ENCODE results near the gene PRR36.

The PRR36 gene

GRCh38 chr19:7873304-7874075 is 700 bp downstream of the PRR36 start:
- no peaks in the 10 kb centered on the region; the same call in 1 of the 2 replicates for H3K4me1 ChIP-seq (ENCODE audit: insufficient read depth, low read length)
- H3K9ac ChIP-seq (ENCODE audit: low read depth, low read length), result peak overlapping the region; percentile 75; the same call in 1 of the 2 replicates
- H3K9me3 ChIP-seq (ENCODE audit: insufficient read depth, low read depth, low read length), result no peaks in the 10 kb centered on the region
- H3K36me3 ChIP-seq (ENCODE audit: insufficient read depth, low read depth, low read length), result no peaks in the 10 kb centered on the region
- no peak overlapping the region for H3K27ac ChIP-seq (ENCODE audit: low read length)
- peaks cover 14% of the 10 kb centered on the region for H3K27me3 ChIP-seq (ENCODE audit: insufficient read depth, low read length)
- peak overlapping the region; percentile 78 for H3K4me3 ChIP-seq (ENCODE audit: low read length)

- Histone ChIP-seq H3K9me3 (ENCODE audit: insufficient read depth, low read depth, low read length) (no peaks in the 10 kb centered on the region), H3K27ac (ENCODE audit: low read length) (no peak overlapping the region), H3K9ac (ENCODE audit: low read depth, low read length) (no peak overlapping the region), H3K4me3 (ENCODE audit: low read length) (peak overlapping the region; percentile 78; the same call in 1 of the 2 replicates), H3K4me1 (ENCODE audit: insufficient read depth, low read length) (no peaks in the 10 kb centered on the region; the same call in 1 of the 2 replicates), H3K27me3 (ENCODE audit: insufficient read depth, low read length) (peaks cover 20% of the 10 kb centered on the region), H3K36me3 (ENCODE audit: insufficient read depth, low read depth, low read length) (no peaks in the 10 kb centered on the region)
These were observed 1.6 kb downstream of the PRR36 start for GRCh38 chr19:7872306-7873204.

- Histone ChIP-seq H3K4me3 (ENCODE audit: low read length) (peak overlapping the region; percentile 50), H3K9me3 (ENCODE audit: insufficient read depth, low read depth, low read length) (no peaks in the 10 kb centered on the region), H3K4me1 (ENCODE audit: insufficient read depth, low read length) (no peaks in the 10 kb centered on the region; the same call in 1 of the 2 replicates), H3K9ac (ENCODE audit: low read depth, low read length) (peak overlapping the region; percentile 2; the same call in 1 of the 2 replicates), H3K36me3 (ENCODE audit: insufficient read depth, low read depth, low read length) (no peaks in the 10 kb centered on the region), H3K27ac (ENCODE audit: low read length) (peak overlapping the region; percentile 27), H3K27me3 (ENCODE audit: insufficient read depth, low read length) (peaks cover 29% of the 10 kb centered on the region)
These were observed 2.5 kb downstream of the PRR36 start for GRCh38 chr19:7871437-7872305.

GRCh38 chr19:7870571-7871436 is 3.4 kb downstream of the PRR36 start:
- Histone ChIP-seq H3K36me3 (ENCODE audit: insufficient read depth, low read depth, low read length) (no peaks in the 10 kb centered on the region), H3K9ac (ENCODE audit: low read depth, low read length) (no peak overlapping the region; the same call in 1 of the 2 replicates), H3K27me3 (ENCODE audit: insufficient read depth, low read length) (peaks cover 38% of the 10 kb centered on the region), H3K4me3 (ENCODE audit: low read length) (no peak overlapping the region), H3K27ac (ENCODE audit: low read length) (no peak overlapping the region), H3K9me3 (ENCODE audit: insufficient read depth, low read depth, low read length) (no peaks in the 10 kb centered on the region), H3K4me1 (ENCODE audit: insufficient read depth, low read length) (no peaks in the 10 kb centered on the region; the same call in 1 of the 2 replicates)

GRCh38 chr19:7869910-7870511 is 4.2 kb downstream of the PRR36 start:
- Histone ChIP-seq H3K9ac (ENCODE audit: low read depth, low read length) (no peak overlapping the region), H3K27me3 (ENCODE audit: insufficient read depth, low read length) (peaks cover 46% of the 10 kb centered on the region), H3K9me3 (ENCODE audit: insufficient read depth, low read depth, low read length) (no peaks in the 10 kb centered on the region), H3K4me3 (ENCODE audit: low read length) (peak overlapping the region; percentile 40; the same call in 1 of the 2 replicates), H3K4me1 (ENCODE audit: insufficient read depth, low read length) (no peaks in the 10 kb centered on the region; the same call in 1 of the 2 replicates), H3K27ac (ENCODE audit: low read length) (no peak overlapping the region), H3K36me3 (ENCODE audit: insufficient read depth, low read depth, low read length) (no peaks in the 10 kb centered on the region)

- no peaks in the 10 kb centered on the region for H3K9me3 ChIP-seq (ENCODE audit: insufficient read depth, low read depth, low read length)
- H3K4me3 ChIP-seq (ENCODE audit: low read length), result peak overlapping the region; percentile 40; the same call in 1 of the 2 replicates
- no peak overlapping the region for H3K27ac ChIP-seq (ENCODE audit: low read length)
- no peak overlapping the region for H3K9ac ChIP-seq (ENCODE audit: low read depth, low read length)
- H3K27me3 ChIP-seq (ENCODE audit: insufficient read depth, low read length), result peaks cover 51% of the 10 kb centered on the region
- H3K4me1 ChIP-seq (ENCODE audit: insufficient read depth, low read length), result no peaks in the 10 kb centered on the region; the same call in 1 of the 2 replicates
- no peaks in the 10 kb centered on the region for H3K36me3 ChIP-seq (ENCODE audit: insufficient read depth, low read depth, low read length)
These were observed 4.7 kb downstream of the PRR36 start for GRCh38 chr19:7869453-7869909.

- H3K9ac ChIP-seq (ENCODE audit: low read depth, low read length), result no peak overlapping the region
- H3K27ac ChIP-seq (ENCODE audit: low read length), result no peak overlapping the region
- peaks cover 55% of the 10 kb centered on the region for H3K27me3 ChIP-seq (ENCODE audit: insufficient read depth, low read length)
- H3K9me3 ChIP-seq (ENCODE audit: insufficient read depth, low read depth, low read length), result no peaks in the 10 kb centered on the region
- peak overlapping the region; percentile 63; the same call in 1 of the 2 replicates for H3K4me3 ChIP-seq (ENCODE audit: low read length)
- H3K36me3 ChIP-seq (ENCODE audit: insufficient read depth, low read depth, low read length), result no peaks in the 10 kb centered on the region
- H3K4me1 ChIP-seq (ENCODE audit: insufficient read depth, low read length), result no peaks in the 10 kb centered on the region; the same call in 1 of the 2 replicates
These were observed 5.3 kb downstream of the PRR36 start for GRCh38 chr19:7868671-7869452.

GRCh38 chr19:7868326-7868670 is 5.9 kb downstream of the PRR36 start:
- H3K27ac ChIP-seq (ENCODE audit: low read length), result no peak overlapping the region
- no peak overlapping the region for H3K9ac ChIP-seq (ENCODE audit: low read depth, low read length)

GRCh38 chr19:7867092-7867844 is 6.9 kb downstream of the PRR36 start:
- Histone ChIP-seq H3K4me3 (ENCODE audit: low read length) (no peak overlapping the region), H3K27ac (ENCODE audit: low read length) (no peak overlapping the region)

More at GRCh38 chr19:7868326-7868670, 5.9 kb downstream of the PRR36 start:
- no peaks in the 10 kb centered on the region for H3K9me3 ChIP-seq (ENCODE audit: insufficient read depth, low read depth, low read length)
- H3K36me3 ChIP-seq (ENCODE audit: insufficient read depth, low read depth, low read length), result no peaks in the 10 kb centered on the region
- H3K4me3 ChIP-seq (ENCODE audit: low read length), result no peak overlapping the region
- no peaks in the 10 kb centered on the region; the same call in 1 of the 2 replicates for H3K4me1 ChIP-seq (ENCODE audit: insufficient read depth, low read length)
- H3K27me3 ChIP-seq (ENCODE audit: insufficient read depth, low read length), result peaks cover 55% of the 10 kb centered on the region

More at GRCh38 chr19:7867092-7867844, 6.9 kb downstream of the PRR36 start:
- no peaks in the 10 kb centered on the region for H3K9me3 ChIP-seq (ENCODE audit: insufficient read depth, low read depth, low read length)
- no peaks in the 10 kb centered on the region for H3K36me3 ChIP-seq (ENCODE audit: insufficient read depth, low read depth, low read length)
- no peak overlapping the region for H3K9ac ChIP-seq (ENCODE audit: low read depth, low read length)
- H3K4me1 ChIP-seq (ENCODE audit: insufficient read depth, low read length), result no peaks in the 10 kb centered on the region; the same call in 1 of the 2 replicates
- peaks cover 52% of the 10 kb centered on the region for H3K27me3 ChIP-seq (ENCODE audit: insufficient read depth, low read length)

Measured in iPS-20b (cell line).